Measurements from ENCODE around the gene AMN1. TPM values are rescaled to one million over a fixed set of nuclear protein-coding genes. Genes with fewer than 3 reads are reported as not detected.
A peak's percentile ranks its signal among the peaks of the same experiment; 100 is the strongest.
"Not testable (repeated sequence)": the region's sequence is repeated elsewhere in the genome, so short reads cannot be mapped to it uniquely, and the experiment has no call there.

The AMN1 gene
- total RNA-seq, 1 experiment from 2014 or later, result 1.6 TPM

DNA sequence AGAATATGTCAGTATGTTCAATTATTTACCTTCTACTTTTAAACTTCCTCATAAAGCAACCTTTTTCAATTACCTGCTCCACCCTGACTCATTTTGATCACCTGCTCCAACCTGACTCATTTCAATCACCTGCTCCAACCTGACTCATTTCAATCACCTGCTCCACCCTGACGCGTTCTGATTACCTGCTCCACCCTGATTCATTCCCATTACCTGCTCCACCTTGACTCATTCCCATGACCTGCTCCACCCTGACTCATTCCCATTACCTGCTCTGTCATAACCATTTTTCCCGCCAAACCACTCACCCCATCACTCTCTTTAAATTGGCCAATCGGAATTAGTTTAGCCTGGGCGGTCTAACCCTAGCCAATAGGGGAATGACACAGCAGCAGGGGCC, 29.5 kb upstream of the AMN1 start:
- not testable (repeated sequence) for DNase-seq; H3K27me3 ChIP-seq (ENCODE audit: low read length); H3K4me1 ChIP-seq (ENCODE audit: low read length); H3K4me3 ChIP-seq (ENCODE audit: low read length); H4K20me1 ChIP-seq (ENCODE audit: insufficient read depth, low read depth, low read length); H3K4me2 ChIP-seq (ENCODE audit: low read depth, low read length, poor library complexity, severe bottlenecking); H3K36me3 ChIP-seq (ENCODE audit: insufficient read depth, low read length); H3K9me2 ChIP-seq (replicated peaks; ENCODE audit: insufficient read depth, low read length); H3K79me2 ChIP-seq (ENCODE audit: low read length); H3K9me3 ChIP-seq (ENCODE audit: low read length); H3K27ac ChIP-seq (ENCODE audit: low read length); H3K9ac ChIP-seq (ENCODE audit: low read length); H2AFZ ChIP-seq (ENCODE audit: low read length)

- no peak for DNase-seq
- Histone ChIP-seq H3K9me3 (ENCODE audit: low read length) (no peaks in the 10 kb centered on the region), H3K4me2 (ENCODE audit: low read depth, low read length, poor library complexity, severe bottlenecking) (no peak overlapping the region), H3K79me2 (ENCODE audit: low read length) (no peaks in the 10 kb centered on the region), H3K4me1 (ENCODE audit: low read length) (peaks cover 4% of the 10 kb centered on the region; the same call in 1 of the 2 replicates), H2AFZ (ENCODE audit: low read length) (no peak overlapping the region), H3K9ac (ENCODE audit: low read length) (no peak overlapping the region), H3K27ac (ENCODE audit: low read length) (no peak overlapping the region), H3K9me2 (replicated peaks; ENCODE audit: insufficient read depth, low read length) (no peaks in the 10 kb centered on the region), H3K27me3 (ENCODE audit: low read length) (no peaks in the 10 kb centered on the region), H3K4me3 (ENCODE audit: low read length) (no peak overlapping the region), H3K36me3 (ENCODE audit: insufficient read depth, low read length) (no peaks in the 10 kb centered on the region), H4K20me1 (ENCODE audit: insufficient read depth, low read depth, low read length) (no peaks in the 10 kb centered on the region)
These were observed 28.2 kb upstream of the AMN1 start for GRCh38 chr12:31756977-31757420.

DNA sequence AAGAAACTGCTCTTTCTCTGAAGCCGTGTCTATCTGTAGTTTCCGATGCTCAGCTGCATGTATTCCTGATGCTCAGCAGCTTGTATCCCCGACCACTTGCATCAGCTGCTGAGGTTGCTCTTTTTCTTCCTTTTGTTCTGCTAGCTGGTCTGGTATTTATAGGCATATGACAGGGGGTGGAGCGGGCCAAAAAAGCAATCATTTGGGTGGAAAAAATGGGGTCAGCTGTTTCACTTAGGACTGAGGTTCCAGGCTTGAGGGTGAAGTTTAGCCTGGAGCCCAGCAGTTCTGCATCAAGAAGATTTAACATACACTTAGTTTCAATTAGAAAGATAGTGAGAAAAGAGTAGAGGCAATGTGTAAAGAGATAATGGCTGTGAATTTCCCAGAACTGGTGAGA, 23.6 kb upstream of the AMN1 start:
- no peaks in the 10 kb centered on the region for H3K36me3 ChIP-seq (ENCODE audit: insufficient read depth, low read length)
- no peaks in the 10 kb centered on the region for H3K79me2 ChIP-seq (ENCODE audit: low read length)
- H3K9me3 ChIP-seq (ENCODE audit: low read length), result no peaks in the 10 kb centered on the region
- no peaks in the 10 kb centered on the region for H3K9me2 ChIP-seq (replicated peaks; ENCODE audit: insufficient read depth, low read length)
- H4K20me1 ChIP-seq (ENCODE audit: insufficient read depth, low read depth, low read length), result no peaks in the 10 kb centered on the region
- DNase-seq, result no peak
- peaks cover 12% of the 10 kb centered on the region for H3K4me1 ChIP-seq (ENCODE audit: low read length)
- no peak overlapping the region for H3K4me2 ChIP-seq (ENCODE audit: low read depth, low read length, poor library complexity, severe bottlenecking)
- no peak overlapping the region for H3K9ac ChIP-seq (ENCODE audit: low read length)
- no peaks in the 10 kb centered on the region for H3K27me3 ChIP-seq (ENCODE audit: low read length)
- H3K27ac ChIP-seq (ENCODE audit: low read length), result no peak overlapping the region
- no peak overlapping the region for H3K4me3 ChIP-seq (ENCODE audit: low read length)
- no peak overlapping the region for H2AFZ ChIP-seq (ENCODE audit: low read length)

- no peaks in the 10 kb centered on the region for H3K79me2 ChIP-seq (ENCODE audit: low read length)
- H3K9ac ChIP-seq (ENCODE audit: low read length), result no peak overlapping the region
- DNase-seq, result no peak
- no peaks in the 10 kb centered on the region for H3K27me3 ChIP-seq (ENCODE audit: low read length)
- H3K9me2 ChIP-seq (replicated peaks; ENCODE audit: insufficient read depth, low read length), result no peaks in the 10 kb centered on the region
- H3K4me1 ChIP-seq (ENCODE audit: low read length), result peaks cover 22% of the 10 kb centered on the region
- H3K36me3 ChIP-seq (ENCODE audit: insufficient read depth, low read length), result no peaks in the 10 kb centered on the region
- H3K4me2 ChIP-seq (ENCODE audit: low read depth, low read length, poor library complexity, severe bottlenecking), result no peak overlapping the region
- no peak overlapping the region for H3K27ac ChIP-seq (ENCODE audit: low read length)
- H3K4me3 ChIP-seq (ENCODE audit: low read length), result no peak overlapping the region
- no peaks in the 10 kb centered on the region for H3K9me3 ChIP-seq (ENCODE audit: low read length)
- H2AFZ ChIP-seq (ENCODE audit: low read length), result no peak overlapping the region
- H4K20me1 ChIP-seq (ENCODE audit: insufficient read depth, low read depth, low read length), result no peaks in the 10 kb centered on the region
These were observed 22.3 kb upstream of the AMN1 start for GRCh38 chr12:31751085-31751484.

GRCh38 chr12:31750747-31751039, 21.9 kb upstream of the AMN1 start:
- DNase-seq, result no peak
- no peaks in the 10 kb centered on the region for H3K79me2 ChIP-seq (ENCODE audit: low read length)
- no peak overlapping the region for H3K4me2 ChIP-seq (ENCODE audit: low read depth, low read length, poor library complexity, severe bottlenecking)
- no peaks in the 10 kb centered on the region for H3K27me3 ChIP-seq (ENCODE audit: low read length)
- no peak overlapping the region for H2AFZ ChIP-seq (ENCODE audit: low read length)
- H3K27ac ChIP-seq (ENCODE audit: low read length), result no peak overlapping the region
- H3K9me3 ChIP-seq (ENCODE audit: low read length), result no peaks in the 10 kb centered on the region
- no peaks in the 10 kb centered on the region for H3K9me2 ChIP-seq (replicated peaks; ENCODE audit: insufficient read depth, low read length)
- H3K9ac ChIP-seq (ENCODE audit: low read length), result no peak overlapping the region
- H3K4me3 ChIP-seq (ENCODE audit: low read length), result no peak overlapping the region
- peaks cover 21% of the 10 kb centered on the region for H3K4me1 ChIP-seq (ENCODE audit: low read length)
- no peaks in the 10 kb centered on the region for H4K20me1 ChIP-seq (ENCODE audit: insufficient read depth, low read depth, low read length)
- no peaks in the 10 kb centered on the region for H3K36me3 ChIP-seq (ENCODE audit: insufficient read depth, low read length)

DNA sequence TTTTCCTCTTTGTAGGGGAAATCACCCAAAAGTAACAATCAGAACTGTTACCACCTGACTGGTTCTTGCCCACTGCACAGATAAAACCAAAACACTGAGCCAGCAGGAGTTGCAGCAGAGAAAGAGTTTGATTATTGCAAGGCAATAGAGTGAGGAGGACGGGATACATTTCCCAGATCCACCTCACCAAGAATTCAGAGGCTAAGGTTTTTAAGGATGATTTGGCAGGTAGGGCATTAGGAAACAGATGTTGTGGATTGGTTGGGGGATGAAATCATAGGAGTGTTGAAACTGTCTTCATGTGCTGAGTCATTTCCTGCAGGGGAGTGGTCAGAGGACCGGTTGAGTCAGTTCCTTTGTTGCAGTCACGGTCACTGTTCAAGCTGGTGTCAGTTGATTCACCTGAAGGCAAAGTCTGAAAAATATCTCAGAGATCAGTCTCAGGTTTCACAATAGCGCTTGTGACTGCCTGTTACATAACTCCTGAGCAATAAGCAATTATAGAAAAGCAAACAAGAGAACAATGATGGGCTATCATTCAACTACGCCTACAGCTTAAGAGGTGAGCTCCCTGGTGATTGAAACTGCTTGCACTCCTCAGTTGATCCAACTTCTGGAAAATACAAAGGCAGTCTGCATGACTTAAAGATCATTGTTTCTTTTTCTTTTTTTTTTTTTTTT, 20.3 kb upstream of the AMN1 start:
- H3K9me3 ChIP-seq (ENCODE audit: low read length), result no peaks in the 10 kb centered on the region
- peak; percentile 67 for DNase-seq
- peaks cover 18% of the 10 kb centered on the region for H3K4me1 ChIP-seq (ENCODE audit: low read length)
- H2AFZ ChIP-seq (ENCODE audit: low read length), result peak overlapping the region; percentile 72; the same call in 1 of the 2 replicates
- H3K9me2 ChIP-seq (replicated peaks; ENCODE audit: insufficient read depth, low read length), result no peaks in the 10 kb centered on the region
- no peaks in the 10 kb centered on the region for H3K27me3 ChIP-seq (ENCODE audit: low read length)
- no peak overlapping the region for H3K4me3 ChIP-seq (ENCODE audit: low read length)
- peak overlapping the region; percentile 36 for H3K4me2 ChIP-seq (ENCODE audit: low read depth, low read length, poor library complexity, severe bottlenecking)
- no peaks in the 10 kb centered on the region for H4K20me1 ChIP-seq (ENCODE audit: insufficient read depth, low read depth, low read length)
- no peak overlapping the region for H3K9ac ChIP-seq (ENCODE audit: low read length)
- H3K36me3 ChIP-seq (ENCODE audit: insufficient read depth, low read length), result no peaks in the 10 kb centered on the region
- H3K79me2 ChIP-seq (ENCODE audit: low read length), result no peaks in the 10 kb centered on the region
- no peak overlapping the region for H3K27ac ChIP-seq (ENCODE audit: low read length)

GRCh38 chr12:31745242-31745641, 16.4 kb upstream of the AMN1 start:
- no peak for DNase-seq
- H3K27ac ChIP-seq (ENCODE audit: low read length), result no peak overlapping the region
- H3K4me1 ChIP-seq (ENCODE audit: low read length), result peaks cover 30% of the 10 kb centered on the region
- no peak overlapping the region for H3K4me2 ChIP-seq (ENCODE audit: low read depth, low read length, poor library complexity, severe bottlenecking)
- H2AFZ ChIP-seq (ENCODE audit: low read length), result no peak overlapping the region
- no peaks in the 10 kb centered on the region for H4K20me1 ChIP-seq (ENCODE audit: insufficient read depth, low read depth, low read length)
- H3K9ac ChIP-seq (ENCODE audit: low read length), result no peak overlapping the region
- no peaks in the 10 kb centered on the region for H3K9me3 ChIP-seq (ENCODE audit: low read length)
- no peaks in the 10 kb centered on the region for H3K79me2 ChIP-seq (ENCODE audit: low read length)
- H3K27me3 ChIP-seq (ENCODE audit: low read length), result no peaks in the 10 kb centered on the region
- H3K4me3 ChIP-seq (ENCODE audit: low read length), result no peak overlapping the region
- no peaks in the 10 kb centered on the region for H3K9me2 ChIP-seq (replicated peaks; ENCODE audit: insufficient read depth, low read length)
- no peaks in the 10 kb centered on the region for H3K36me3 ChIP-seq (ENCODE audit: insufficient read depth, low read length)

DNA sequence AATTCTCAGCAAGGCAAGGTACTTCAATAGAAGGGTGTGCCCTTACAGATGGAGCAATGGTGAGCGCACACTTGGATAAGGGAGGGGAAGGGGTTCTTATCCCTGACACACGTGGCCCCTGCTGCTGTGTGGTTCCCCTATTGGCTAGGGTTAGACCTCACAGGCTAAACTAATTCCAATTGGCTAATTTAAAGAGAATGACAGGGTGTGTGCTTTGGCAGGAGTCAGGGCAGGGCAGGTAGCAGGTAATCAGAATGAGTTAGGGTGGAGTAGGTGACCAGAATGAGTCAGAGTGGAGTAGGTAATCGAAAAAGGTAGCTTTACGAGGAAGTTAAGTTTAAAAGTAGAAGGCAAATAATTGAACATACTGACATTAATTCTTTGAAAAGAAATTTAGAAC, 15.5 kb upstream of the AMN1 start:
- DNase-seq; H3K27me3 ChIP-seq (ENCODE audit: low read length); H3K79me2 ChIP-seq (ENCODE audit: low read length); H3K4me2 ChIP-seq (ENCODE audit: low read depth, low read length, poor library complexity, severe bottlenecking); H4K20me1 ChIP-seq (ENCODE audit: insufficient read depth, low read depth, low read length); H3K9me3 ChIP-seq (ENCODE audit: low read length); H3K9ac ChIP-seq (ENCODE audit: low read length); H3K9me2 ChIP-seq (replicated peaks; ENCODE audit: insufficient read depth, low read length); H3K27ac ChIP-seq (ENCODE audit: low read length); H3K36me3 ChIP-seq (ENCODE audit: insufficient read depth, low read length); H2AFZ ChIP-seq (ENCODE audit: low read length); H3K4me3 ChIP-seq (ENCODE audit: low read length): not testable (repeated sequence)
- peaks cover 28% of the 10 kb centered on the region for H3K4me1 ChIP-seq (ENCODE audit: low read length)

- no peaks in the 10 kb centered on the region for H3K27me3 ChIP-seq (ENCODE audit: low read length)
- no peaks in the 10 kb centered on the region for H3K79me2 ChIP-seq (ENCODE audit: low read length)
- H3K4me3 ChIP-seq (ENCODE audit: low read length), result no peak overlapping the region
- H3K9ac ChIP-seq (ENCODE audit: low read length), result no peak overlapping the region
- H3K9me2 ChIP-seq (replicated peaks; ENCODE audit: insufficient read depth, low read length), result no peaks in the 10 kb centered on the region
- H3K4me1 ChIP-seq (ENCODE audit: low read length), result peaks cover 22% of the 10 kb centered on the region
- no peak overlapping the region for H3K27ac ChIP-seq (ENCODE audit: low read length)
- H3K4me2 ChIP-seq (ENCODE audit: low read depth, low read length, poor library complexity, severe bottlenecking), result no peak overlapping the region
- peak; percentile 78 for DNase-seq
- no peaks in the 10 kb centered on the region for H4K20me1 ChIP-seq (ENCODE audit: insufficient read depth, low read depth, low read length)
- H3K36me3 ChIP-seq (ENCODE audit: insufficient read depth, low read length), result no peaks in the 10 kb centered on the region
- no peaks in the 10 kb centered on the region for H3K9me3 ChIP-seq (ENCODE audit: low read length)
- no peak overlapping the region for H2AFZ ChIP-seq (ENCODE audit: low read length)
These were observed 14.1 kb upstream of the AMN1 start for GRCh38 chr12:31742891-31743290.
